ENCODE measurements around the gene MXRA8. TPM values are rescaled to one million over a fixed set of nuclear protein-coding genes. Genes with fewer than 3 reads are reported as not detected.

The MXRA8 gene
- total RNA-seq, 1 donor from 2014 or later = 136 TPM

- intact Hi-C loops (cut with DNase I) = no loop called here
- H3K27me3 ChIP-seq = no peaks in the 10 kb centered on the region
- peak overlapping the region; percentile 91 for H3K27ac ChIP-seq
- peaks cover 57% of the 10 kb centered on the region for H3K4me1 ChIP-seq
- no peak for DNase-seq (ENCODE audit: extremely low spot score in 2 of 2)
- H3K36me3 ChIP-seq = no peaks in the 10 kb centered on the region
- no peaks in the 10 kb centered on the region for H3K9me3 ChIP-seq
- H3K4me3 ChIP-seq = peak overlapping the region in 1 of 2 donors; percentile 95
- TF ChIP-seq POLR2AphosphoS5 (IDR thresholded peaks at IDR 0.05; ENCODE audit: insufficient read depth in 1 of 2, low read depth in 1 of 2) (peak in 1 of 2 donors; percentile 28), CTCF (IDR thresholded peaks at IDR 0.05) (no peak)
Observed at GRCh38 chr1:1302951-1303509, 55.3 kb downstream of the MXRA8 start.

Small RNA genes lying within 50 kb of the gene (microRNA-seq; reads per million reads assigned to microRNA genes)
- gene MIR6727 (ENCODE audit: borderline number of aligned reads, borderline replicate concordance) (not detected), gene MIR6808 (ENCODE audit: borderline number of aligned reads, borderline replicate concordance) (1.4 reads per million)

Other genes with a start within 250 kb of the MXRA8 start
- 11.8 TPM for gene C1orf159, start 242.5 kb downstream of the MXRA8 start, total RNA-seq
- not detected for gene TTLL10, start 184.7 kb downstream of the MXRA8 start, total RNA-seq
- 4.4 TPM for gene TNFRSF18, start 152.0 kb downstream of the MXRA8 start, total RNA-seq
- not detected for gene TNFRSF4, start 144.4 kb downstream of the MXRA8 start, total RNA-seq
- gene SDF4, start 126.6 kb downstream of the MXRA8 start, total RNA-seq = 74.2 TPM
- gene B3GALT6, start 126.3 kb downstream of the MXRA8 start, total RNA-seq = 11.0 TPM
- gene C1QTNF12, start 111.8 kb downstream of the MXRA8 start, total RNA-seq = not detected
- 56.7 TPM for gene UBE2J2, start 84.7 kb downstream of the MXRA8 start, total RNA-seq
- 8.6 TPM for gene SCNN1D, start 78.1 kb downstream of the MXRA8 start, total RNA-seq
- 68.5 TPM for gene ACAP3, start 50.6 kb downstream of the MXRA8 start, total RNA-seq
- 31.2 TPM for gene PUSL1, start 50.0 kb downstream of the MXRA8 start, total RNA-seq
- gene INTS11, start 33.9 kb downstream of the MXRA8 start, total RNA-seq = 142 TPM
- gene CPTP, start 33.8 kb downstream of the MXRA8 start, total RNA-seq = 20.9 TPM
- 0.74 TPM for gene TAS1R3, start 27.3 kb downstream of the MXRA8 start, total RNA-seq
- gene DVL1, start 9.1 kb downstream of the MXRA8 start, total RNA-seq = 72.4 TPM
- 94.5 TPM for gene AURKAIP1, start 16.7 kb upstream of the MXRA8 start, total RNA-seq
- gene CCNL2, start 40.8 kb upstream of the MXRA8 start, total RNA-seq = 319 TPM
- gene MRPL20, start 48.7 kb upstream of the MXRA8 start, total RNA-seq = 84.2 TPM
- 3.2 TPM for gene ANKRD65, start 62.7 kb upstream of the MXRA8 start, total RNA-seq
- 35.8 TPM for gene VWA1, start 77.1 kb upstream of the MXRA8 start, total RNA-seq
- gene ATAD3C, start 91.1 kb upstream of the MXRA8 start, total RNA-seq = not detected
- gene ATAD3B, start 113.2 kb upstream of the MXRA8 start, total RNA-seq = 17.7 TPM
- gene ATAD3A, start 153.6 kb upstream of the MXRA8 start, total RNA-seq = 21.9 TPM
- gene TMEM240, start 182.1 kb upstream of the MXRA8 start, total RNA-seq = 3.9 TPM
- gene SSU72, start 216.3 kb upstream of the MXRA8 start, total RNA-seq = 105 TPM
- gene FNDC10, start 241.6 kb upstream of the MXRA8 start, total RNA-seq = 6.1 TPM

Data from vagina (tissue), 2 donors.